ENCODE measurements around the gene NCR3LG1.
"Not testable (repeated sequence)": the region's sequence is repeated elsewhere in the genome, so short reads cannot be mapped to it uniquely, and the experiment has no call there.

The NCR3LG1 gene

GRCh38 chr11:17414992-17415391 lies 63.4 kb downstream of the NCR3LG1 start:
- no peak for DNase-seq (ENCODE audit: low read depth)
- TF ChIP-seq CTCF (conservative IDR thresholded peaks at IDR 0.05; ENCODE audit: low read depth, low read length): no peak
- H3K4me3 ChIP-seq (ENCODE audit: low read depth, low read length): no peak overlapping the region

- no peak for TF ChIP-seq CTCF (conservative IDR thresholded peaks at IDR 0.05; ENCODE audit: low read depth, low read length)
- H3K4me3 ChIP-seq (ENCODE audit: low read depth, low read length): no peak overlapping the region
- no peak for DNase-seq (ENCODE audit: low read depth)
Observed at GRCh38 chr11:17415523-17416104, 64.0 kb downstream of the NCR3LG1 start.

- TF ChIP-seq CTCF (conservative IDR thresholded peaks at IDR 0.05; ENCODE audit: low read depth, low read length): no peak
- DNase-seq (ENCODE audit: low read depth): no peak
- H3K4me3 ChIP-seq (ENCODE audit: low read depth, low read length): no peak overlapping the region
Observed at GRCh38 chr11:17416492-17416891, 64.9 kb downstream of the NCR3LG1 start.

- DNase-seq (ENCODE audit: low read depth): no peak
- no peak for TF ChIP-seq CTCF (conservative IDR thresholded peaks at IDR 0.05; ENCODE audit: low read depth, low read length)
- no peak overlapping the region for H3K4me3 ChIP-seq (ENCODE audit: low read depth, low read length)
Observed at GRCh38 chr11:17418444-17419081, 67.0 kb downstream of the NCR3LG1 start.

- no peak overlapping the region for H3K4me3 ChIP-seq (ENCODE audit: low read depth, low read length)
- TF ChIP-seq CTCF (conservative IDR thresholded peaks at IDR 0.05; ENCODE audit: low read depth, low read length): no peak
- no peak for DNase-seq (ENCODE audit: low read depth)
Observed at GRCh38 chr11:17421781-17422180, 70.2 kb downstream of the NCR3LG1 start.

GRCh38 chr11:17423533-17424310 lies 72.1 kb downstream of the NCR3LG1 start:
- H3K4me3 ChIP-seq (ENCODE audit: low read depth, low read length): no peak overlapping the region
- no peak for TF ChIP-seq CTCF (conservative IDR thresholded peaks at IDR 0.05; ENCODE audit: low read depth, low read length)
- no peak for DNase-seq (ENCODE audit: low read depth)

GRCh38 chr11:17426233-17426632 lies 74.6 kb downstream of the NCR3LG1 start:
- DNase-seq (ENCODE audit: low read depth): not testable (repeated sequence)

More at GRCh38 chr11:17426233-17426632, 74.6 kb downstream of the NCR3LG1 start:
- not testable (repeated sequence) for H3K4me3 ChIP-seq (ENCODE audit: low read depth, low read length)

All from choroid plexus epithelial cell (primary cell).